ENCODE data around the gene PRKG1. TPM values are rescaled to one million over a fixed set of nuclear protein-coding genes. Genes with fewer than 3 reads are reported as not detected.

The PRKG1 gene
- total RNA-seq, 4 donors from 2014 or later: 0.63 to 4.3 (median 2.1) TPM

DNA sequence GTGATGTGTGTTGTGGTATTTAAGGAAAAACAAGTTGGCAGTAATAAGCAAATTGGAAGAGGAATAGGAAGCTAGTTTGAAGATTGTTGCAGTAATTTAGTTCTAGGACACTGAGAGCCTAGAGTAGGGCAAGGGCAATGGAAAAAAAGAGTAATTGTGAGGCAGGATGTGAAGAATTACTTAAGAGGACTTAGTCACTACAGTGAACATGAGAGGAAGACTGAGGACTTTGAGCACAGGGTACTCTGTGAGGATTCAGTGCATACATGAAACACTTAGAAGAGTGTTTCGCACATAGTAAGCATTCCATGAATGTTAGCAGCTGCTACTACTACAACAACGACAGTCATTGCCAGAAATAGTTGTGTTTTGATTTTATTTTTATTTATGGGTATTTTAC, 1208.9 kb downstream of the PRKG1 start:
- 83 to 90% methylated on average over 2 of the region's 2 CpGs for WGBS, 2 donors
- no peak overlapping the region for H3K4me3 ChIP-seq (ENCODE audit: low read depth, poor library complexity, severe bottlenecking)
- TF ChIP-seq, protein P1, sequence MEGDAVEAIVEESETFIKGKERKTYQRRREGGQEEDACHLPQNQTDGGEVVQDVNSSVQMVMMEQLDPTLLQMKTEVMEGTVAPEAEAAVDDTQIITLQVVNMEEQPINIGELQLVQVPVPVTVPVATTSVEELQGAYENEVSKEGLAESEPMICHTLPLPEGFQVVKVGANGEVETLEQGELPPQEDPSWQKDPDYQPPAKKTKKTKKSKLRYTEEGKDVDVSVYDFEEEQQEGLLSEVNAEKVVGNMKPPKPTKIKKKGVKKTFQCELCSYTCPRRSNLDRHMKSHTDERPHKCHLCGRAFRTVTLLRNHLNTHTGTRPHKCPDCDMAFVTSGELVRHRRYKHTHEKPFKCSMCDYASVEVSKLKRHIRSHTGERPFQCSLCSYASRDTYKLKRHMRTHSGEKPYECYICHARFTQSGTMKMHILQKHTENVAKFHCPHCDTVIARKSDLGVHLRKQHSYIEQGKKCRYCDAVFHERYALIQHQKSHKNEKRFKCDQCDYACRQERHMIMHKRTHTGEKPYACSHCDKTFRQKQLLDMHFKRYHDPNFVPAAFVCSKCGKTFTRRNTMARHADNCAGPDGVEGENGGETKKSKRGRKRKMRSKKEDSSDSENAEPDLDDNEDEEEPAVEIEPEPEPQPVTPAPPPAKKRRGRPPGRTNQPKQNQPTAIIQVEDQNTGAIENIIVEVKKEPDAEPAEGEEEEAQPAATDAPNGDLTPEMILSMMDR (IDR thresholded peaks at IDR 0.05): no peak
- no peak for TF ChIP-seq POLR2A (IDR thresholded peaks at IDR 0.05)
- DNase-seq (ENCODE audit: low spot score in 2 of 2): no peak
- intact Hi-C loops (cut with DNase I; ENCODE audit: low total_unique reads): no loop called here

DNA sequence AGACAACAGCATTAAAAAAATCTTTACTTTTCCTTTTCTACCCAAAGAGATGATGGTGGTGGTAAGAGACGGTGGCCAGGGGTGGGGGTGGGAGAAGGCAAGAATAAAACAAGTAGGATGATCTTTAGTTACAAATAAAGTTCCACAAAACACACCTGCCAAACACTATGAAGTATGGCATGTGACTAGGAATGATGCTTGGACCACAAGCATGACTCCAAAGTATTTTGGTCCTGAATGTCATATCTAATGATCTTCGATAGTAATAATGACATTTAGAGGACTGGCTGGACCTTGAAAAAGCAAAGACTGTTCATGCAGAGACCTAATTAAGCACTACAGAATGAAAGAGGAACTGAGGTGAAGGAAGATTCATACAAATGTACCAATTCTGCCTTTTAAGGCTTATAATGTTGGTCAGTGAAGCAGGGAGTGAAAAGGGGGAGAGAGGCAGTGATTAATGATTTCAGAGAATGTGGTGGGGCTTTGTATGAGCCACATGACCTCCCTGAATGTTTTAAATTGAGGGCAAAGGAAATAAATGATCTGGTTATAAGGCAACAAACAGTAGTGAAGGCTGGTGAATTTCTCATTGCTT, 1210.2 kb downstream of the PRKG1 start:
- WGBS, 2 donors: 85% methylated on average over 2 of the region's 2 CpGs
- intact Hi-C loops (cut with DNase I; ENCODE audit: low total_unique reads): no loop called here
- no peak for DNase-seq (ENCODE audit: low spot score in 2 of 2)
- no peak overlapping the region for H3K4me3 ChIP-seq (ENCODE audit: low read depth, poor library complexity, severe bottlenecking)
- TF ChIP-seq, protein P1 (IDR thresholded peaks at IDR 0.05): no peak
- TF ChIP-seq POLR2A (IDR thresholded peaks at IDR 0.05): no peak

DNA sequence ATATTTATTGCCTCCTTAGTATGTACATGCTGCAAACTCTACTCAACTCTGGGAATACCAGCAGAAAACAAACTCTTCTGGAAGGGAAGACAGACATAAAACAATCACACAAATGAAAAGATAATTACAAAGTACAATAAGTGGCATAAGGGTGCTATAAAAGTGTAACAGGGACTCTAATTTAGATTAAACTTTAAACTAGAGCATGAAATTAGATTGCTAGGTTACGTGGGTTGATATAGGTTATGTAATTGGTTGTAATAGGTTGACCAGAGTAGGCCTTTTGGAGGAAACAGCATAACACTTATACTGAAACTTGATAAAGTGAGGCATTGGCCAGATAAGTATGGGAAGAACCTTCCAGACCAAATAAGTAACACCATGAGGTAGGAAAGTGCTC, 1213.6 kb downstream of the PRKG1 start:
- intact Hi-C loops (cut with DNase I; ENCODE audit: low total_unique reads): no loop called here
- WGBS, 2 donors: 85 to 94% methylated on average over 1 of the region's 1 CpG
- no peak overlapping the region for H3K4me3 ChIP-seq (ENCODE audit: low read depth, poor library complexity, severe bottlenecking)
- no peak for DNase-seq (ENCODE audit: low spot score in 2 of 2)
- no peak for TF ChIP-seq POLR2A (IDR thresholded peaks at IDR 0.05)
- TF ChIP-seq, protein P1 (IDR thresholded peaks at IDR 0.05): no peak

DNA sequence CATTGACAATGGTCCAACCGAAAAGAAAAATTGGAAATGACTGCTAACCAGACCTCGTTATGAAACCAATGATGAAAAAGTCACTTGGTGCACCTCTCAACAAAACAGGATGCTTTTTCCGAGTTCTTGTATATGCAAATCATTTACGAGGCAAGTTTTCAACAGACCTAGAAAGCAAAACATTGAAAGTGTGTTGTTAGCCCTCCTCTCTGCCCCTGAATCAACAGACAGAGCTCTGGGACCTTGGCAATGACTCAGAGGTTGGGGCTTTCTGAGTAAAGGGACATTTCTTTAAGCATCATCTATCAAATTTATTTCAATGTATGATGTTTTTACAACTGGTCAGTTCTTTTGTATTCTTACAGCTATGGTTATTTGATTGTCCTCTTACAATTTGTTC, 1223.5 kb downstream of the PRKG1 start:
- H3K4me3 ChIP-seq (ENCODE audit: low read depth, poor library complexity, severe bottlenecking): no peak overlapping the region
- no peak for TF ChIP-seq POLR2A (IDR thresholded peaks at IDR 0.05)
- TF ChIP-seq, protein P1 (IDR thresholded peaks at IDR 0.05): no peak
- intact Hi-C loops (cut with DNase I; ENCODE audit: low total_unique reads): no loop called here
- 74% methylated on average over 4 of the region's 4 CpGs for WGBS, 2 donors
- DNase-seq (ENCODE audit: low spot score in 2 of 2): no peak

DNA sequence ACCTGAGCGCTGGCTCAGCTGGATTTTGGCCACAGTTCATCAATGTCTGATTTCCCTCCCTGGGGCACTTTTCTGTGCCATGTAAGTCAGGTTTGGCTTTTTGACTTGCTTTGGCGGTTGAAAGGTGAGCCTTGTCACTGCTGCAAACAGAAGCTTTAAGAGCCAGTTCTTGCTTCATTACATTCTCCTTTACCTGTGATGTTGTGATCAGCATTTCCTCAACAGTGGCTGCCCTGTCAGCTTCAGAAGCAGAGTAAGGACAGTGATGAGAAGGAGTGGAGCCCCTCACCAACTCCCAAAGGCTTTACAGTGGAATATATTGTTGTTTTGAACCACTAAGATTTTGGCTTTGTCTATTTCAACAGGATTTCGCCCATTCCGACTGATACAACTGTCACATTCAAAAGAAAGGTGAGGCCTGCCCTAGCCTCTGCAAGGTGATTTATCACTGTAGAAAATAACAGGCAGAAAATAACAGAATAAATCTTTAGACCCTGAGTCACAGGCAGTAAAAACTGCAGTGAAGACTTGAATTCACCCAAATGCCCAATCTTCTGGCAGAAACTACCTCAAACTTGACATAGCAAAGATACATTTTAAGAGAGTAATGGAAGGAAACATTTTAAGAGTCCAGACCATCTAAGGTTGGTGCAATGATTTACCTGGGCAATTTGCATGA, 1226.5 kb downstream of the PRKG1 start:
- WGBS, 2 donors: 68 to 74% methylated on average over 4 of the region's 4 CpGs
- no peak for DNase-seq (ENCODE audit: low spot score in 2 of 2)
- intact Hi-C loops (cut with DNase I; ENCODE audit: low total_unique reads): loop anchor here (5.0 kb wide), 1 partner anchor 503 kb away; no protein-coding TSS in a partner anchor
- no peak overlapping the region for H3K4me3 ChIP-seq (ENCODE audit: low read depth, poor library complexity, severe bottlenecking)
- TF ChIP-seq, protein P1 (IDR thresholded peaks at IDR 0.05): no peak
- TF ChIP-seq POLR2A (IDR thresholded peaks at IDR 0.05): no peak
